Activated naive CD4-positive, alpha-beta T cell treated with anti-CD3 and anti-CD28 coated beads, Interleukin-2, amount 10 ng/mL, durations not matched to agents 7 days and 5 days (primary cell): ENCODE results near the gene RAMP3.

Experiments used
- CTCF ChIA-PET: fragments of 350-600 bp; sonication (Branson Sonifier 250); formaldehyde crosslinking; loops from one replicate; lab custom pipeline; 2021; ENCODE audit warnings: antibody characterized with exemption; lab: Charles Lee
- DNase-seq: peaks from one replicate; pipeline ENCODE4 v3.0.0-alpha.2; 2020
- H3K27ac Mint-ChIP-seq: one replicate; pipeline ENCODE4 v1.8.0; 2021; ENCODE audit warnings: mild to moderate bottlenecking, moderate library complexity, mixed read lengths
- H3K27me3 Mint-ChIP-seq: one replicate; pipeline ENCODE4 v1.8.0; 2021; ENCODE audit warnings: mild to moderate bottlenecking, mixed read lengths
- H3K36me3 Mint-ChIP-seq: one replicate; pipeline ENCODE4 v1.8.0; 2021; ENCODE audit warnings: mixed read lengths
- H3K4me1 Mint-ChIP-seq: one replicate; pipeline ENCODE4 v1.8.0; 2021; ENCODE audit warnings: mixed read lengths
- H3K4me3 Mint-ChIP-seq: one replicate; pipeline ENCODE4 v1.8.0; 2021; ENCODE audit warnings: mild to moderate bottlenecking, moderate library complexity, mixed read lengths
- H3K9me3 Mint-ChIP-seq: one replicate; pipeline ENCODE4 v1.8.0; 2021; ENCODE audit warnings: mixed read lengths

RAMP3 gene

GRCh38 chr7:45224832-45225231 lies 67.2 kb downstream of the RAMP3 start:
- Mint-ChIP-seq H3K36me3 (no peaks in the 10 kb centered on the region), H3K9me3 (no peaks in the 10 kb centered on the region), H3K4me3 (no peak overlapping the region), H3K27me3 (peaks cover 72% of the 10 kb centered on the region), H3K27ac (no peak overlapping the region), H3K4me1 (no peaks in the 10 kb centered on the region)
- peak; percentile 43 for DNase-seq
- CTCF ChIA-PET = no interaction called here

GRCh38 chr7:45225311-45225947 lies 67.8 kb downstream of the RAMP3 start:
- Mint-ChIP-seq H3K27ac (no peak overlapping the region), H3K27me3 (peaks cover 68% of the 10 kb centered on the region), H3K9me3 (no peaks in the 10 kb centered on the region), H3K4me1 (peaks cover 5% of the 10 kb centered on the region), H3K4me3 (no peak overlapping the region), H3K36me3 (no peaks in the 10 kb centered on the region)
- CTCF ChIA-PET = no interaction called here
- no peak for DNase-seq

GRCh38 chr7:45225948-45226335 lies 68.4 kb downstream of the RAMP3 start:
- Mint-ChIP-seq H3K27me3 (peaks cover 71% of the 10 kb centered on the region), H3K36me3 (no peaks in the 10 kb centered on the region), H3K27ac (no peak overlapping the region), H3K4me1 (peaks cover 5% of the 10 kb centered on the region), H3K9me3 (no peaks in the 10 kb centered on the region), H3K4me3 (no peak overlapping the region)
- CTCF ChIA-PET = no interaction called here
- DNase-seq = no peak

DNA sequence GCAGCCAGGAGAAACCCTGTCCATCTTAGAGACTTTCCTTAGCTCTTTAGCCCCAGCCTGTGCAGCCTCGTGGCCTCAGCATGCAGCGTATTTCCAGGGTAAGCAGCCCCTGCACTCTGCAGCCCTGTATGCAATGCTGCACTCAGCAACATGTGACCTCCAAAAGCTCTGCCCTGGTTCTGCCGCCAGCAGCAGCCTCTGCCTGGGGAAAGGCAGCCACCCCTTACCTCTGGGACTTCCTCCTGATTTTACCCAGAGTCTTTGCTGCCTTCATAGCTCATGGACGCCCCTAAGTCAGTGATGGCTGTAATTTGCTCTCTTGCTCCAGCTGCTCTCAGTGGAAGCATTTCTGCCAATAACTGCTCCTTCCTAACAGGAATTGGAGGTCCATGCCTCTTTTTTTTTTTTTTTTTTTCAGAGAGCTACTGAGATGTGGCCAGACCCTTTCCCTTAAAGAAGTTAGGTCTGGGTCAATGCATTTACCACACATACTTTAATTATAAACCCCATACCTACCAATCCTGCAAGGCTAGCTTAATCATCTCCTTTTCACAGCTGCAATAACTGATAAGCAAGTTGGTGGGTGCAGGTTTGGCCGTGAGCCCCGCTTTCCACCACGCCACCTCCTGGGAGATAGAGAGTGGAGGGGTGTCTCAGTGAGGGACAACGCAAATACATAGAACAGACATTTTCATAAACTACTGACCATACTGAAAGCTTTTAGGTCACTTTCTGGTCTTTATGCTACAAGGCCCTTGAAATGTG lies 71.7 kb downstream of the RAMP3 start:
- Mint-ChIP-seq H3K4me1 (peaks cover 7% of the 10 kb centered on the region), H3K27me3 (peaks cover 65% of the 10 kb centered on the region), H3K4me3 (no peak overlapping the region), H3K9me3 (no peaks in the 10 kb centered on the region), H3K36me3 (no peaks in the 10 kb centered on the region), H3K27ac (no peak overlapping the region)
- no peak for DNase-seq
- CTCF ChIA-PET = interaction anchor here (0.8 to 1.5 kb wide), 2 partner anchors 30 to 32 kb away, joined by 3 to 4 read pairs; no protein-coding TSS in a partner anchor

GRCh38 chr7:45230083-45230482 lies 72.5 kb downstream of the RAMP3 start:
- no peak overlapping the region for H3K4me3 Mint-ChIP-seq
- CTCF ChIA-PET = interaction anchor here (1.5 kb wide), 1 partner anchor 31 kb away, joined by 4 read pairs; no protein-coding TSS in a partner anchor

GRCh38 chr7:45230611-45231165 lies 73.1 kb downstream of the RAMP3 start:
- Mint-ChIP-seq H3K36me3 (no peaks in the 10 kb centered on the region), H3K27me3 (peaks cover 59% of the 10 kb centered on the region), H3K27ac (no peak overlapping the region), H3K4me3 (no peak overlapping the region), H3K4me1 (peaks cover 7% of the 10 kb centered on the region), H3K9me3 (no peaks in the 10 kb centered on the region)
- no peak for DNase-seq
- CTCF ChIA-PET = no interaction called here

More at GRCh38 chr7:45230083-45230482, 72.5 kb downstream of the RAMP3 start:
- H3K27me3 Mint-ChIP-seq = peaks cover 62% of the 10 kb centered on the region
- H3K27ac Mint-ChIP-seq = no peak overlapping the region
- no peaks in the 10 kb centered on the region for H3K9me3 Mint-ChIP-seq
- no peak for DNase-seq
- H3K4me1 Mint-ChIP-seq = peaks cover 7% of the 10 kb centered on the region
- no peaks in the 10 kb centered on the region for H3K36me3 Mint-ChIP-seq

GRCh38 chr7:45233249-45233775 lies 75.7 kb downstream of the RAMP3 start:
- no peak overlapping the region for H3K4me3 Mint-ChIP-seq
- CTCF ChIA-PET = no interaction called here
- H3K4me1 Mint-ChIP-seq = peaks cover 7% of the 10 kb centered on the region
- no peaks in the 10 kb centered on the region for H3K36me3 Mint-ChIP-seq
- H3K27me3 Mint-ChIP-seq = peaks cover 51% of the 10 kb centered on the region
- H3K9me3 Mint-ChIP-seq = no peaks in the 10 kb centered on the region
- DNase-seq = no peak
- H3K27ac Mint-ChIP-seq = no peak overlapping the region
